Transverse colon (tissue), 4 donors: ENCODE data around the gene FTCD. TPM values are rescaled to one million over a fixed set of nuclear protein-coding genes. Genes with fewer than 3 reads are reported as not detected.

ENCODE experiments used
- DNase-seq: peaks from one replicate; pipeline ENCODE4 v3.0.0-alpha.2; 2019
- H3K27ac ChIP-seq, 4 donors: fragments of 200-600 bp; sonication (generic); 2 replicates each; pipeline ENCODE4 v1.5.1; 2016 to 2018; ENCODE audit warnings: inconsistent platforms in 4 of 4
- H3K27me3 ChIP-seq: fragments of 200-600 bp; sonication (generic); 2 replicates; pipeline ENCODE4 v1.5.1; 2017; ENCODE audit warnings: inconsistent platforms
- H3K36me3 ChIP-seq, 4 donors: fragments of 200-600 bp; sonication (generic); 2 replicates each; pipeline ENCODE4 v1.5.1; 2017 to 2019; ENCODE audit warnings: inconsistent platforms in 4 of 4
- H3K4me1 ChIP-seq, 4 donors: fragments of 200-600 bp; sonication (generic); 2 replicates each; pipeline ENCODE4 v1.5.1; 2017 to 2020; ENCODE audit warnings: inconsistent platforms in 4 of 4
- H3K4me3 ChIP-seq, 4 donors: fragments of 200-600 bp; sonication (generic); 1 replicate in 1 of 4; 2 replicates in 3 of 4; pipeline versions ENCODE4 v1.5.1 to v1.6.1; 2017 to 2019; ENCODE audit warnings: inconsistent platforms in 4 of 4
- H3K9me3 ChIP-seq, 2 donors: fragments of 200-600 bp; sonication (generic); 2 replicates each; pipeline ENCODE4 v1.5.1; 2017 to 2019; ENCODE audit warnings: inconsistent platforms in 2 of 2
- CTCF ChIP-seq, 5 experiments: fragments of 200-600 bp in 3 of 5; fragments of 450-650 bp in 2 of 5; sonication (generic) in 3 of 5; IDR thresholded peaks; 1 replicate in 2 of 5; 2 replicates in 3 of 5; pipeline ENCODE4 v1.5.1; 2016 to 2017; ENCODE audit warnings: antibody characterized with exemption in 5 of 5, inconsistent platforms in 3 of 5, mild to moderate bottlenecking in 2 of 5, moderate library complexity in 1 of 5
- EP300 ChIP-seq: sonication (generic); formaldehyde crosslinking; IDR thresholded peaks from one replicate; pipeline ENCODE4 v1.6.1; 2017; ENCODE audit warnings: antibody characterized with exemption, low read depth
- POLR2A ChIP-seq: fragments of 450-650 bp; IDR thresholded peaks from one replicate; pipeline ENCODE4 v1.6.1; 2016; ENCODE audit warnings: antibody characterized with exemption, mild to moderate bottlenecking, moderate library complexity
- POLR2AphosphoS5 ChIP-seq, 3 donors: sonication (generic); formaldehyde crosslinking; IDR thresholded peaks; one replicate each; pipeline ENCODE4 v1.6.1; 2016; ENCODE audit warnings: antibody characterized with exemption in 3 of 3
- WGBS, 2 donors: methylation state at CpG; one replicate each; pipeline ENCODE4 v1.1.5; 2018; ENCODE audit warnings: low coverage in 1 of 2; 5-methylcytosine and 5-hydroxymethylcytosine counted together
- in situ Hi-C, 4 donors: fragments of 200-750 bp; cut with MboI; loops; one replicate each; pipeline versions ENCODE4 v1.15.0 to v1.15.1; 2017; ENCODE audit warnings: low sequenced_read_pairs in 3 of 4, low pct_ligation_motif_present in 1 of 4, low pct_unique_long_range_greater_than_20kb in 1 of 4
- intact Hi-C: fragments of 100-400 bp; cut with DNase I; formaldehyde crosslinking; loops from one replicate; pipeline ENCODE4 v1.15.1; 2023; ENCODE audit warnings: low total_unique reads
- total RNA-seq, 4 donors: library from RNA; depleted of rRNA; stranded (reverse); fragments of >200 nt; gene quantifications; one replicate each; pipeline ENCODE4 v1.1.0, GENCODE V29; 2016

Gene FTCD
- total RNA-seq, 4 donors from 2014 or later = not detected

- no peaks in the 10 kb centered on the region for H3K9me3 ChIP-seq
- TF ChIP-seq CTCF (IDR thresholded peaks at IDR 0.05) (no peak), POLR2AphosphoS5 (IDR thresholded peaks at IDR 0.05) (no peak), EP300 (no peak), POLR2A (no peak)
- WGBS, 2 donors = 95% methylated on average over 26 of the region's 34 CpGs; no CpG with 5 or more reads in 1 of the 2 donors
- in situ Hi-C loops (no loop called here), intact Hi-C loops (no loop called here)
- H3K4me3 ChIP-seq = no peak overlapping the region
- no peaks in the 10 kb centered on the region for H3K4me1 ChIP-seq
- H3K27me3 ChIP-seq = no peaks in the 10 kb centered on the region
- H3K27ac ChIP-seq = no peak overlapping the region
- DNase-seq = no peak
- peaks cover 0 to 21% (median 7%) of the 10 kb centered on the region in 4 donors for H3K36me3 ChIP-seq
Observed at GRCh38 chr21:46194374-46195334, 39.3 kb upstream of the FTCD start.

GRCh38 chr21:46193829-46194373, 38.5 kb upstream of the FTCD start:
- no peak for DNase-seq
- H3K9me3 ChIP-seq = no peaks in the 10 kb centered on the region

GRCh38 chr21:46191686-46192575, 36.6 kb upstream of the FTCD start:
- in situ Hi-C loops = no loop called here
- 93% methylated on average over 12 of the region's 20 CpGs; no CpG with 5 or more reads in 1 of the 2 donors for WGBS, 2 donors
- TF ChIP-seq CTCF (IDR thresholded peaks at IDR 0.05) (no peak), POLR2AphosphoS5 (IDR thresholded peaks at IDR 0.05) (no peak), EP300 (no peak), POLR2A (no peak)
- Histone ChIP-seq H3K9me3 (no peaks in the 10 kb centered on the region), H3K27me3 (no peaks in the 10 kb centered on the region), H3K4me3 (no peak overlapping the region), H3K27ac (no peak overlapping the region), H3K36me3 (peaks cover 0 to 21% (median 4%) of the 10 kb centered on the region in 4 donors), H3K4me1 (peaks cover 0 to 9% (median 4%) of the 10 kb centered on the region in 4 donors)
- DNase-seq = no peak
- intact Hi-C loops = no loop called here

More at GRCh38 chr21:46193829-46194373, 38.5 kb upstream of the FTCD start:
- TF ChIP-seq EP300 (no peak), POLR2AphosphoS5 (IDR thresholded peaks at IDR 0.05) (no peak), POLR2A (no peak), CTCF (IDR thresholded peaks at IDR 0.05) (no peak)
- peaks cover 0 to 4% (median under 1%) of the 10 kb centered on the region in 4 donors for H3K4me1 ChIP-seq
- intact Hi-C loops (no loop called here), in situ Hi-C loops (no loop called here)
- H3K36me3 ChIP-seq = peaks cover 0 to 21% (median 4%) of the 10 kb centered on the region in 4 donors
- H3K27me3 ChIP-seq = no peaks in the 10 kb centered on the region
- no peak overlapping the region for H3K4me3 ChIP-seq
- H3K27ac ChIP-seq = no peak overlapping the region
- 93 to 100% methylated on average over 1 to 10 of the region's 10 CpGs for WGBS, 2 donors
